Measurements from ENCODE around the gene FSCN2. TPM values are rescaled to one million over a fixed set of nuclear protein-coding genes. Genes with fewer than 3 reads are reported as not detected.

Gene FSCN2
- total RNA-seq, 1 experiment from 2014 or later = 1.2 TPM

- in situ Hi-C loops (cut with HindIII; ENCODE audit: low pct_unique_long_range_greater_than_20kb, low sequenced_read_pairs) = no loop called here
Observed at GRCh38 chr17:81523402-81524038, 4.7 kb upstream of the FSCN2 start.

DNA sequence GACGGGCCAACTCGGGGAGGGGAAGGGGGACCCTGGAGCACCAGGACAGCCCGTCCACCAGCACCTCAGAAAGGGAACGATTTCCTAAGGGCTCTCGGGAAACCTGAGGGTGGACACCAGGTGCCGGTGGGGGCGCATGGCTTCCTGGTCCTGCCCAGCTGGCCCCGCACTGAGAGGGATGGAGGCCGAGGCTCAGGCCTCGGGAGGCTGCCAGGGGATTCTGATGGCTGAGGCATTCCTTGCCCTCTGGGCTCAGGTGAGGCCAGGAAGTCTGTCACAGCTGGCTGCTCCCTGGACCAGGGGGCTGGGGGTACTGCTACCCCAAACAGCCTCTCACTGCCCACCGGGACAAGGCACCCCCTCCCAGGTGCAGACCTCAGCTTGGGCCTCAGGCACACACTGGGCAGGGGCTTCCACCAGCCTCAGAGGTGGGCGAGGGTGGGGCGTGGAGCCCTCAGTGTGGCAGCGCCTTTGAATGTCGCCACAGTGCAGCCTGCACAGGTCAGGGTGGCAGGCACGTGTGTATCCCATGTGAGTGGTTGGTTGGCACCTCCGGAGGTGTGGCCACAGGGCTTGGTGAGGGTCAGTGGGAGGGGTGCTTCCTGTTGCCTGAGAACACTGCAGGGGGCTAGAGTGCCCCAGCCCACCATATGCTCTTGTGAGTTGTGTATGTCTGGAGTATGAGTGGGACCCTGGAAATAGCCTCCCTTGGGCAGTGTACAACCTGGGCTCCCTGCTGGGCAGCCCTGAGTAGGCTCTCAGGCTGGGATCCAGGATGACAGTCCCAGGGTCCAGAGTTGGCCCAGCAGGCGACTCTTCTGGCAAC is 3.9 kb upstream of the FSCN2 start:
- CTCF ChIA-PET = no interaction called here
- no peak overlapping the region for H3K4me3 ChIP-seq (ENCODE audit: low read depth in 2 of 2, low read length in 2 of 2)
- H3K4me1 ChIP-seq (ENCODE audit: control insufficient read depth, insufficient read depth, low read length) = peaks cover 22% of the 10 kb centered on the region
- DNase-seq (ENCODE audit: low read depth, low spot score) (no peak), ATAC-seq (peak; percentile 7; the same call in 1 of the 2 replicates)
- H3K36me3 ChIP-seq (ENCODE audit: control insufficient read depth, insufficient read depth, low read length) = no peaks in the 10 kb centered on the region
- BruUV-seq (replicated peaks) = no TSS peak
- in situ Hi-C loops (cut with HindIII; ENCODE audit: low pct_unique_long_range_greater_than_20kb, low sequenced_read_pairs) = no loop called here
- POLR2A ChIA-PET = no interaction called here
- TF ChIP-seq POLR2AphosphoS5 (IDR thresholded peaks at IDR 0.05; ENCODE audit: low read depth, low read length) (peak; percentile 77), REST (IDR thresholded peaks at IDR 0.05; ENCODE audit: insufficient read depth in 1 of 2, low read depth in 2 of 2, low read length in 1 of 2) (0 out of 4 replicates have a peak, but pooled peaks of 1 of the 2 experiments have one; percentile 21), SIN3A (IDR thresholded peaks at IDR 0.05; ENCODE audit: borderline replicate concordance, insufficient read depth, low read depth, low read length) (no peak)
- intact Hi-C loops (cut with micrococcal nuclease; ENCODE audit: unreplicated experiment) = no loop called here
- H3K27me3 ChIP-seq (ENCODE audit: control insufficient read depth, insufficient read depth, low read length) = no peaks in the 10 kb centered on the region
- H3K9me3 ChIP-seq (ENCODE audit: control insufficient read depth, insufficient read depth, low read depth, low read length) = no peaks in the 10 kb centered on the region
- no peak overlapping the region for H3K27ac ChIP-seq (ENCODE audit: low read length)

More at GRCh38 chr17:81523402-81524038, 4.7 kb upstream of the FSCN2 start:
- BruUV-seq (replicated peaks) = no TSS peak
- Histone ChIP-seq H3K9me3 (ENCODE audit: control insufficient read depth, insufficient read depth, low read depth, low read length) (no peaks in the 10 kb centered on the region), H3K4me3 (ENCODE audit: low read depth in 2 of 2, low read length in 2 of 2) (no peak overlapping the region), H3K27me3 (ENCODE audit: control insufficient read depth, insufficient read depth, low read length) (no peaks in the 10 kb centered on the region), H3K4me1 (ENCODE audit: control insufficient read depth, insufficient read depth, low read length) (peaks cover 24% of the 10 kb centered on the region), H3K27ac (ENCODE audit: low read length) (no peak overlapping the region), H3K36me3 (ENCODE audit: control insufficient read depth, insufficient read depth, low read length) (no peaks in the 10 kb centered on the region)
- CTCF ChIA-PET = no interaction called here
- no peak for TF ChIP-seq TCF7L2 (IDR thresholded peaks at IDR 0.05; ENCODE audit: low read depth, low read length)
- no peak for TF ChIP-seq REST (IDR thresholded peaks at IDR 0.05; ENCODE audit: insufficient read depth in 1 of 2, low read depth in 2 of 2, low read length in 1 of 2)
- no peak for TF ChIP-seq SIN3A (IDR thresholded peaks at IDR 0.05; ENCODE audit: borderline replicate concordance, insufficient read depth, low read depth, low read length)
- TF ChIP-seq, protein P1, sequence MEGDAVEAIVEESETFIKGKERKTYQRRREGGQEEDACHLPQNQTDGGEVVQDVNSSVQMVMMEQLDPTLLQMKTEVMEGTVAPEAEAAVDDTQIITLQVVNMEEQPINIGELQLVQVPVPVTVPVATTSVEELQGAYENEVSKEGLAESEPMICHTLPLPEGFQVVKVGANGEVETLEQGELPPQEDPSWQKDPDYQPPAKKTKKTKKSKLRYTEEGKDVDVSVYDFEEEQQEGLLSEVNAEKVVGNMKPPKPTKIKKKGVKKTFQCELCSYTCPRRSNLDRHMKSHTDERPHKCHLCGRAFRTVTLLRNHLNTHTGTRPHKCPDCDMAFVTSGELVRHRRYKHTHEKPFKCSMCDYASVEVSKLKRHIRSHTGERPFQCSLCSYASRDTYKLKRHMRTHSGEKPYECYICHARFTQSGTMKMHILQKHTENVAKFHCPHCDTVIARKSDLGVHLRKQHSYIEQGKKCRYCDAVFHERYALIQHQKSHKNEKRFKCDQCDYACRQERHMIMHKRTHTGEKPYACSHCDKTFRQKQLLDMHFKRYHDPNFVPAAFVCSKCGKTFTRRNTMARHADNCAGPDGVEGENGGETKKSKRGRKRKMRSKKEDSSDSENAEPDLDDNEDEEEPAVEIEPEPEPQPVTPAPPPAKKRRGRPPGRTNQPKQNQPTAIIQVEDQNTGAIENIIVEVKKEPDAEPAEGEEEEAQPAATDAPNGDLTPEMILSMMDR (IDR thresholded peaks at IDR 0.05) = no peak; the same call in 1 of the 2 replicates
- TF ChIP-seq POLR2AphosphoS5 (IDR thresholded peaks at IDR 0.05; ENCODE audit: low read depth, low read length) = no peak; the same call in 1 of the 2 replicates
- intact Hi-C loops (cut with micrococcal nuclease; ENCODE audit: unreplicated experiment) = no loop called here
- DNase-seq (ENCODE audit: low read depth, low spot score) (no peak), ATAC-seq (no peak)
- POLR2A ChIA-PET = no interaction called here

All from Panc1 (cell line).